Fibroblast of lung (primary cell): ENCODE results near the gene HIBADH. TPM values are rescaled to one million over a fixed set of nuclear protein-coding genes. Genes with fewer than 3 reads are reported as not detected.
A peak's percentile ranks its signal among the peaks of the same experiment; 100 is the strongest.

Source experiments
- DNase-seq, 2 donors: peaks; one replicate each; pipeline versions ENCODE4 v3.0.0 to v3.0.0-alpha.2; 2010; ENCODE audit warnings: low read depth in 2 of 2
- H2AFZ ChIP-seq: 2 replicates; pipeline ENCODE4 v1.5.1; 2012; ENCODE audit warnings: low read length, control low read depth, inconsistent platforms
- H3K27ac ChIP-seq: 2 replicates; pipeline ENCODE4 v1.5.1; 2011; ENCODE audit warnings: low read length, control low read depth; ENCODE audit not compliant: insufficient read depth
- H3K27me3 ChIP-seq: 2 replicates; pipeline ENCODE4 v1.5.1; 2011; ENCODE audit warnings: mild to moderate bottlenecking, low read length; ENCODE audit not compliant: control insufficient read depth, insufficient read depth
- H3K36me3 ChIP-seq: 2 replicates; pipeline ENCODE4 v1.5.1; 2011; ENCODE audit warnings: low read length; ENCODE audit not compliant: control insufficient read depth, insufficient read depth
- H3K4me1 ChIP-seq: 2 replicates; pipeline ENCODE4 v1.5.1; 2011; ENCODE audit warnings: low read length; ENCODE audit not compliant: control insufficient read depth, insufficient read depth; ENCODE audit errors: extremely low read depth
- H3K4me2 ChIP-seq: 2 replicates; pipeline ENCODE4 v1.5.1; 2011; ENCODE audit warnings: low read length, control low read depth; ENCODE audit not compliant: insufficient read depth; ENCODE audit errors: extremely low read depth
- H3K4me3 ChIP-seq, 4 experiments: fragments of 200-600 bp in 1 of 4; sonication (generic) in 1 of 4; replicated peaks in 1 of 4; 2 replicates each; pipeline ENCODE4 v1.5.1; 2011 to 2016; ENCODE audit warnings: low read length in 4 of 4, low read depth in 3 of 4, mild to moderate bottlenecking in 3 of 4, control low read depth in 2 of 4, inconsistent platforms in 1 of 4, mixed read lengths in 1 of 4; ENCODE audit not compliant: insufficient read depth in 1 of 4; ENCODE audit errors: control extremely low read depth in 1 of 4
- H3K79me2 ChIP-seq: 2 replicates; pipeline ENCODE4 v1.5.1; 2012; ENCODE audit warnings: mild to moderate bottlenecking, low read length, inconsistent platforms; ENCODE audit not compliant: control insufficient read depth, insufficient read depth
- H3K9ac ChIP-seq: 2 replicates; pipeline ENCODE4 v1.5.1; 2011; ENCODE audit warnings: mild to moderate bottlenecking, low read length, control low read depth; ENCODE audit not compliant: insufficient read depth
- H3K9me3 ChIP-seq: 2 replicates; pipeline ENCODE4 v1.5.1; 2012; ENCODE audit warnings: low read depth, low read length; ENCODE audit not compliant: control insufficient read depth, insufficient read depth
- H4K20me1 ChIP-seq: 2 replicates; pipeline ENCODE4 v1.5.1; 2011; ENCODE audit warnings: low read length; ENCODE audit not compliant: control insufficient read depth, insufficient read depth; ENCODE audit errors: extremely low read depth
- EZH2 ChIP-seq: IDR thresholded peaks from 2 replicates; pipeline ENCODE4 v1.5.1; 2012; ENCODE audit warnings: low read length, control low read depth, mild to moderate bottlenecking; ENCODE audit errors: missing control alignments
- polyA plus RNA-seq, 2 donors: library from polyadenylated mRNA; depleted of rRNA in 1 of 2; stranded (reverse) in 1 of 2; unstranded in 1 of 2; fragments of >200 nt; gene quantifications; 2 replicates each; pipeline ENCODE4 v1.2.1, GENCODE V29; 2011 to 2012; ENCODE audit warnings: missing spikeins in 1 of 2
- total RNA-seq: library from RNA; depleted of rRNA; stranded (reverse); fragments of >200 nt; gene quantifications from 2 replicates; pipeline ENCODE4 v1.2.1, GENCODE V29; 2014
- TF ChIP-seq, protein P1 (sequence below), 2 donors: IDR thresholded peaks in 1 of 2; conservative IDR thresholded peaks in 1 of 2; 1 replicate in 1 of 2; 2 replicates in 1 of 2; pipeline ENCODE4 v1.5.1; 2011 to 2012; ENCODE audit warnings: low read length in 2 of 2, control low read depth in 1 of 2, inconsistent platforms in 1 of 2, low read depth in 1 of 2, mild to moderate bottlenecking in 1 of 2

HIBADH gene
- total and polyA plus RNA-seq, 2 donors (not counting 1 experiment from before 2014, with no cell fraction given) = 88.7 to 96.0 TPM

DNA sequence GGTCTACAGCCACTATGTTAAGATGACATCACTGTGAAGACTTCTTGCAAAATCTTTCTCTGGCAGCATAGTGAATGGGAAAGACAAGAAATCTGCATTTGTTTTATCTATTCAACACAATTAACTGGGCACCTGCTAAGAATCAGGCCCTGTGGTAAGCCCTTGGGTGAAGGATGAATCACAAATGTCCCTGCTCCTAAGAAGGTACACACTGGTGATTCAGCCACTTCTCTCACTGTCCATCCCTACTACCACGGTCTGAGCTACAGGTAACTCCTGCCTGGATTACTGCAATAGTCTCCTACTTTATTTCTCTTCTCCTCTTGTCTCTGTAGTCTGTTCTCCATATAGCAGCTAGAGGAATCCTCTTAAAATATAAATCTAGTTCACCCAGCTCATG, 116.1 kb downstream of the HIBADH start:
- no peaks in the 10 kb centered on the region for H3K79me2 ChIP-seq
- H3K9ac ChIP-seq = no peak overlapping the region
- no peak overlapping the region for H3K4me3 ChIP-seq
- H3K27ac ChIP-seq = no peak overlapping the region
- H3K9me3 ChIP-seq = no peaks in the 10 kb centered on the region
- H3K36me3 ChIP-seq = peaks cover 1% of the 10 kb centered on the region
- no peaks in the 10 kb centered on the region for H3K27me3 ChIP-seq
- H3K4me1 ChIP-seq = no peaks in the 10 kb centered on the region
- no peak overlapping the region for H2AFZ ChIP-seq
- no peak for DNase-seq
- no peaks in the 10 kb centered on the region for H4K20me1 ChIP-seq
- no peak overlapping the region for H3K4me2 ChIP-seq
- no peak for TF ChIP-seq EZH2
- TF ChIP-seq, protein P1, sequence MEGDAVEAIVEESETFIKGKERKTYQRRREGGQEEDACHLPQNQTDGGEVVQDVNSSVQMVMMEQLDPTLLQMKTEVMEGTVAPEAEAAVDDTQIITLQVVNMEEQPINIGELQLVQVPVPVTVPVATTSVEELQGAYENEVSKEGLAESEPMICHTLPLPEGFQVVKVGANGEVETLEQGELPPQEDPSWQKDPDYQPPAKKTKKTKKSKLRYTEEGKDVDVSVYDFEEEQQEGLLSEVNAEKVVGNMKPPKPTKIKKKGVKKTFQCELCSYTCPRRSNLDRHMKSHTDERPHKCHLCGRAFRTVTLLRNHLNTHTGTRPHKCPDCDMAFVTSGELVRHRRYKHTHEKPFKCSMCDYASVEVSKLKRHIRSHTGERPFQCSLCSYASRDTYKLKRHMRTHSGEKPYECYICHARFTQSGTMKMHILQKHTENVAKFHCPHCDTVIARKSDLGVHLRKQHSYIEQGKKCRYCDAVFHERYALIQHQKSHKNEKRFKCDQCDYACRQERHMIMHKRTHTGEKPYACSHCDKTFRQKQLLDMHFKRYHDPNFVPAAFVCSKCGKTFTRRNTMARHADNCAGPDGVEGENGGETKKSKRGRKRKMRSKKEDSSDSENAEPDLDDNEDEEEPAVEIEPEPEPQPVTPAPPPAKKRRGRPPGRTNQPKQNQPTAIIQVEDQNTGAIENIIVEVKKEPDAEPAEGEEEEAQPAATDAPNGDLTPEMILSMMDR (conservative IDR thresholded peaks at IDR 0.05 in 1 of 2, IDR thresholded peaks at IDR 0.05 in 1 of 2; ENCODE audit: low read depth in 1 of 2, low read length in 2 of 2) = no peak

DNA sequence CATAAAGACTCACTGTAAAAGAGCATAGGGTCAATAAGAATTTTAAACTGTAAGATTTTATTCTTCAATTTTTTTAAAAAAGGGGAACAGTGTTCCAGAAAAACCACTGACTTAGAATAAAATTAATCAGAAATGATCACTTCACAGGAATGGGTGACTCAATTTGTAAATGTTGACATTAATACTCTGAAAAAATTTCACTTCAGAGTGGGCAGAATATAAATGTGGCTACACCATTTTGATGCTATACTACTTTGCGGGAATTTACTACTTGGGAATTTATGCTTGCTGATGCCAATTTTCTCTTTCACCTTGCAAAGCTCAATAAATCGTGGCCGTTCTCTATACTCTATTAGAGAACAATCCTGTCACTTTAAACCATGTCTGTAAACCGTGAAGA, 126.9 kb downstream of the HIBADH start:
- Histone ChIP-seq H3K27me3 (no peaks in the 10 kb centered on the region), H3K4me2 (no peak overlapping the region), H3K9ac (no peak overlapping the region), H3K4me1 (no peaks in the 10 kb centered on the region), H3K36me3 (peaks cover 2% of the 10 kb centered on the region), H3K79me2 (no peaks in the 10 kb centered on the region), H3K9me3 (no peaks in the 10 kb centered on the region), H2AFZ (no peak overlapping the region), H3K27ac (no peak overlapping the region), H3K4me3 (no peak overlapping the region), H4K20me1 (no peaks in the 10 kb centered on the region)
- no peak for DNase-seq
- TF ChIP-seq EZH2 = no peak
- TF ChIP-seq, protein P1 (conservative IDR thresholded peaks at IDR 0.05 in 1 of 2, IDR thresholded peaks at IDR 0.05 in 1 of 2; ENCODE audit: low read depth in 1 of 2, low read length in 2 of 2) = no peak

DNA sequence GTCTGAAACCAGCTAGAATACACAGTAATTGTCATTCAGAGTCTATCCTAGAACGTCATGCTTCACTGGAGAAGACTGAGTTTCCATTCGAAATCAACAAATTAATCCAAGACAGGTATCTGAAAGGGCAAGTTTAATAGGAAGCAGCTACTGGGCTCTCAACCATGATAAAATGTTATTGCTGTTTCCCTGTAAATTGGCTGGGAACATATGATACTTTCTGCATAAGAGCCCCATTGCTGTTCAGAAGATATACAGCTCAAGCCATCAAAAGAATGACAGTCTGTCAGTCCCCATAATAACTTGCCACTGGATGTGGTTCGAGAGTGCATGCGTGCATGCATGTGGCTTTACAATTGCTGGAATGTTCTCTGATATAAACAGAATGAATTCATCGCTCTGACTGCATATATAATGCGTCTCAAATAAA, 129.0 kb downstream of the HIBADH start:
- Histone ChIP-seq H3K9me3 (no peaks in the 10 kb centered on the region), H3K27ac (no peak overlapping the region), H3K79me2 (no peaks in the 10 kb centered on the region), H3K4me3 (no peak overlapping the region), H2AFZ (no peak overlapping the region), H4K20me1 (no peaks in the 10 kb centered on the region), H3K4me2 (no peak overlapping the region), H3K9ac (no peak overlapping the region), H3K27me3 (no peaks in the 10 kb centered on the region), H3K36me3 (no peaks in the 10 kb centered on the region), H3K4me1 (no peaks in the 10 kb centered on the region)
- no peak for TF ChIP-seq EZH2
- TF ChIP-seq, protein P1 (conservative IDR thresholded peaks at IDR 0.05 in 1 of 2, IDR thresholded peaks at IDR 0.05 in 1 of 2; ENCODE audit: low read depth in 1 of 2, low read length in 2 of 2) = no peak
- DNase-seq = peak in 1 of 2 donors; percentile 5
